ENCODE results near the gene TBC1D2.

The TBC1D2 gene

DNA sequence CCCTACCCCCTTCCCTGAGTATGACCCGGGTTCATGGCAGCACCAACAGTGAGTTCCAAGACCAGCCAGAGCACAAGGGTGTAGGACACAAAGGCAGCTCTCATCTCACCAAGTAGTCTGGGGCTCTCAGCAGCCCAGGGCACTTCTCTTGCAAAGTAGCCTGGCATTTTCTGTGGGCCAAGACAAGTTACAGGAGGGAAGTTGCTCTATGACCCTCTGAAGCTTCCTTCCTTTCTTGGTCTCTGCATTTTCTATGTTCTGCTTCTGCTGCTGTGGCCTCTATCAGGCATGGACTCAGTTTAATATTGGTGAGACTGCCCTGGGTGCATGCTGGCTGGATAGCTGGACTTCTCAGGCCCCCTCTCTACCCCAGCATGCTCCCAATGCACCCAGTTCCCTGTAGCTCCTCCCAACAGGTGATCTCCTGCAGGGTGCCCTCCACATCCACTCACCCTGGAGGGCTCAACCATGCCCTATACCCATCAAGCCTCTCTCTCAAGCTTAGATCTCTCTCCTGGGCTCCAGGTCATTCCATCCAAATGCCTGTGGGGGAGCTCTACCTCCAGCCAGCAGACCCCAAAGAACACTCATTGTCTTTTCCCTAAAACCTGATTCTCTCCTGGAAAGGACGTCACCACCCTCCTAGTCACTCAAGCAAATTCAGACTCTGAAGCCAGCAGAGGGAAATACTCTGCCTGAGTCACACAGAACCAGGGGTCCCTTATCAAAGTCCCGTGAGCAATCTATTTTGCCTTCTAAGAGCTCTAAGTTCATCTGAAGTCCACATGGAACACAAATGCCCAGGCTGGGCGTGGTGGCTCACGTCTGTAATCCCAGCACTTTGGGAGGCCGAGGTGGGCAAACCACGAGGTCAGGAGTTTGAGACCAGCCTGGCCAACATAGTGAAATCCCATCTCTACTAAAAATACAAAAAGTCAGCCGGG is 13.8 kb downstream of the TBC1D2 start:
- Histone ChIP-seq H2AFZ (ENCODE audit: low read depth, low read length, severe bottlenecking) (no peak overlapping the region), H3K27ac (ENCODE audit: low read depth, low read length) (no peak overlapping the region), H3K9ac (ENCODE audit: low read length) (no peak overlapping the region), H3K9me3 (ENCODE audit: insufficient read depth, low read length) (no peaks in the 10 kb centered on the region), H4K20me1 (ENCODE audit: low read depth, low read length) (no peaks in the 10 kb centered on the region), H3K27me3 (ENCODE audit: low read length) (no peaks in the 10 kb centered on the region), H3K4me3 (ENCODE audit: insufficient read depth, low read length, poor library complexity, severe bottlenecking) (no peak overlapping the region), H3F3A (ENCODE audit: insufficient read depth) (no peaks in the 10 kb centered on the region), H3K9me2 (replicated peaks; ENCODE audit: insufficient read depth, low read length) (no peaks in the 10 kb centered on the region), H3K79me2 (ENCODE audit: insufficient read depth, low read length) (no peaks in the 10 kb centered on the region), H3K4me2 (ENCODE audit: low read depth, low read length, poor library complexity, severe bottlenecking) (no peak overlapping the region), H3K36me3 (ENCODE audit: low read length) (no peaks in the 10 kb centered on the region)
- TF ChIP-seq, protein P1, sequence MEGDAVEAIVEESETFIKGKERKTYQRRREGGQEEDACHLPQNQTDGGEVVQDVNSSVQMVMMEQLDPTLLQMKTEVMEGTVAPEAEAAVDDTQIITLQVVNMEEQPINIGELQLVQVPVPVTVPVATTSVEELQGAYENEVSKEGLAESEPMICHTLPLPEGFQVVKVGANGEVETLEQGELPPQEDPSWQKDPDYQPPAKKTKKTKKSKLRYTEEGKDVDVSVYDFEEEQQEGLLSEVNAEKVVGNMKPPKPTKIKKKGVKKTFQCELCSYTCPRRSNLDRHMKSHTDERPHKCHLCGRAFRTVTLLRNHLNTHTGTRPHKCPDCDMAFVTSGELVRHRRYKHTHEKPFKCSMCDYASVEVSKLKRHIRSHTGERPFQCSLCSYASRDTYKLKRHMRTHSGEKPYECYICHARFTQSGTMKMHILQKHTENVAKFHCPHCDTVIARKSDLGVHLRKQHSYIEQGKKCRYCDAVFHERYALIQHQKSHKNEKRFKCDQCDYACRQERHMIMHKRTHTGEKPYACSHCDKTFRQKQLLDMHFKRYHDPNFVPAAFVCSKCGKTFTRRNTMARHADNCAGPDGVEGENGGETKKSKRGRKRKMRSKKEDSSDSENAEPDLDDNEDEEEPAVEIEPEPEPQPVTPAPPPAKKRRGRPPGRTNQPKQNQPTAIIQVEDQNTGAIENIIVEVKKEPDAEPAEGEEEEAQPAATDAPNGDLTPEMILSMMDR (IDR thresholded peaks at IDR 0.05; ENCODE audit: insufficient read depth, low read length, poor library complexity, severe bottlenecking), result no peak
- no peak for TF ChIP-seq EZH2phosphoT487 (conservative IDR thresholded peaks at IDR 0.05; ENCODE audit: low read length)

DNA sequence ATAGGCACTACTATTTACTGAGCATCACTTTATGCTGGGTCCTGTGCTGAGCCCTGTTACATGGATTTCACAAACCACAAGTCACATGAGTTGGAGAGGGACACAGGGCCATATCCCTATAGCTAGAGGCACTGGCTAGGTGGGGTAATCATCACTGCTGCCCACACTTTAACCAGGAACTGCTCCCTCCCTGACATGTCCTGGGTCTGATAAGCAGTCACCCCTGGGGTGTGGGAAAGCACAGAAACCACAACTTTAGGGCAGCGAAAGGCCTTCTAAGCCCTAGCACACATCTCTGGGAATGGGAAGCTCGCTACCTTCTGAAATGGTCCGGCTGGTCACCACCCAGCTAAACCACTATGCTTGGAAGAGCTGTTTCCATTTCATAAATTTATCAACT is 15.0 kb downstream of the TBC1D2 start:
- no peak overlapping the region for H2AFZ ChIP-seq (ENCODE audit: low read depth, low read length, severe bottlenecking)
- no peaks in the 10 kb centered on the region for H3K27me3 ChIP-seq (ENCODE audit: low read length)
- no peaks in the 10 kb centered on the region for H4K20me1 ChIP-seq (ENCODE audit: low read depth, low read length)
- H3K9me3 ChIP-seq (ENCODE audit: insufficient read depth, low read length), result no peaks in the 10 kb centered on the region
- TF ChIP-seq EZH2phosphoT487 (conservative IDR thresholded peaks at IDR 0.05; ENCODE audit: low read length), result no peak
- TF ChIP-seq, protein P1 (IDR thresholded peaks at IDR 0.05; ENCODE audit: insufficient read depth, low read length, poor library complexity, severe bottlenecking), result no peak
- no peak overlapping the region for H3K4me2 ChIP-seq (ENCODE audit: low read depth, low read length, poor library complexity, severe bottlenecking)
- no peaks in the 10 kb centered on the region for H3K36me3 ChIP-seq (ENCODE audit: low read length)
- H3K4me3 ChIP-seq (ENCODE audit: insufficient read depth, low read length, poor library complexity, severe bottlenecking), result no peak overlapping the region
- no peaks in the 10 kb centered on the region for H3K9me2 ChIP-seq (replicated peaks; ENCODE audit: insufficient read depth, low read length)
- no peak overlapping the region for H3K9ac ChIP-seq (ENCODE audit: low read length)
- no peaks in the 10 kb centered on the region for H3K79me2 ChIP-seq (ENCODE audit: insufficient read depth, low read length)
- no peaks in the 10 kb centered on the region for H3F3A ChIP-seq (ENCODE audit: insufficient read depth)
- no peak overlapping the region for H3K27ac ChIP-seq (ENCODE audit: low read depth, low read length)

DNA sequence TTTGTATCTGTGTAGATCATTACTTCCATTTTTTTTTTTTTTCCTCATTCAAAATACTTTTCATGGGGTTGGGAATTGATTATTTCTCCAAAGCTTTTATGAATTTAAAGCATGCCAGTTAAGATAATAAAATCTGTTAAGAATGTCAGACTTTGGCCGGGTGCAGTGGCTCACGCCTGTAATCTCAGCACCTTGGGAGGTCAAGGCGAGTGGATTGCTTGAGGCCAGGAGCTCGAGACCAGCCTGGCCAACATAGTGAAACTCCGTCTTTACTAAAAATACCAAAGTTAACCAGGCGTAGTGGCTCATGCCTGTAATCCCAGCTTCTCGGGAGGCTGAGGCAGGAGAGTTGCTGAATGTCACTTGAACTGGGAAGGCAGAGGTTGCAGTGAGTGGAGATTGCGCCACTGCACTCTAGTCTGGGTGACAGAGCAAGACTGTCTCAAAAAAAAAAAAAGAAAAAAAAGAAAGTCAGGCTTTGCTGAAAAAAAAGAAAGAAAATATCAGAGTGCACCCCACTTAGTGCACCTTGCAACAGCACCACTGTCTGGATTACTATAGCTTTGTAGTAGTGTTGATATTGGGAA is 18.5 kb downstream of the TBC1D2 start:
- Histone ChIP-seq H2AFZ (ENCODE audit: low read depth, low read length, severe bottlenecking) (no peak overlapping the region), H3K4me2 (ENCODE audit: low read depth, low read length, poor library complexity, severe bottlenecking) (no peak overlapping the region), H3K9me3 (ENCODE audit: insufficient read depth, low read length) (no peaks in the 10 kb centered on the region), H3K4me3 (ENCODE audit: insufficient read depth, low read length, poor library complexity, severe bottlenecking) (no peak overlapping the region), H3K27ac (ENCODE audit: low read depth, low read length) (no peak overlapping the region), H3K36me3 (ENCODE audit: low read length) (no peaks in the 10 kb centered on the region), H3K9me2 (replicated peaks; ENCODE audit: insufficient read depth, low read length) (no peaks in the 10 kb centered on the region), H3K9ac (ENCODE audit: low read length) (no peak overlapping the region), H3K79me2 (ENCODE audit: insufficient read depth, low read length) (no peaks in the 10 kb centered on the region), H4K20me1 (ENCODE audit: low read depth, low read length) (no peaks in the 10 kb centered on the region), H3F3A (ENCODE audit: insufficient read depth) (no peaks in the 10 kb centered on the region), H3K27me3 (ENCODE audit: low read length) (no peaks in the 10 kb centered on the region)
- TF ChIP-seq EZH2phosphoT487 (conservative IDR thresholded peaks at IDR 0.05; ENCODE audit: low read length), result no peak
- TF ChIP-seq, protein P1 (IDR thresholded peaks at IDR 0.05; ENCODE audit: insufficient read depth, low read length, poor library complexity, severe bottlenecking), result no peak

Data from SU-DHL-6 (cell line).